ENCODE data around the gene CSNK2A1. TPM values are rescaled to one million over a fixed set of nuclear protein-coding genes. Genes with fewer than 3 reads are reported as not detected.

Gene CSNK2A1
- total and polyA plus RNA-seq, 2 of the 8 experiments (the other 6 are each of a cell fraction or from before 2014, with no cell fraction given) = 117 to 260 TPM

DNA sequence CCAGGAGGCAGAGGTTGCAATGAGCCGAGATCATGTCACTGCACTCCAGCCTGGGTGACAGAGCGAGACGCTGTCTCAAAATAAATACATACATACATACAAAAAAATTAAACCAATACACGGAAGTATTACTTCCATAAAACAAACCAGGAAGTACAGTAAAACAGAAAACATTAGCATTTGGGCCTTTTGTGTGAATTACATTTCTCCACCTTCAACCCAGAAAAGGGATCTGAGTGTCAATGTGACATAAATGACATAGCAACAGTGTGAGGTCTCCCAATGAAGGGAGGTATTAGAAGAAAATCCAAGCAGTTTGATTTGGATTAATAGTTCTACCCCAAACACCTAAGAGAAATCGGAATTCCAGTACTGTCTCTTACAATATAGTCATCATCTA is 10.1 kb downstream of the CSNK2A1 start:
- FAIRE-seq = no peak
- peaks cover 27 to 53% of the 10 kb centered on the region in 2 experiments for H4K20me1 ChIP-seq (replicated peaks in 1 of 2; ENCODE audit: control insufficient read depth in 1 of 2, insufficient read depth in 2 of 2, low read length in 2 of 2)
- WGBS, 2 experiments (ENCODE audit: extremely low coverage in 1 of 2, insufficient coverage in 1 of 2, insufficient read length in 1 of 2, insufficient replicate concordance in 2 of 2, low coverage in 1 of 2, low lambda C conversion rate in 2 of 2, missing lambda C conversion rate in 1 of 2) = 93% methylated on average over 5 of the region's 5 CpGs; no CpG with 5 or more reads in 1 of the 2 experiments
- no peak for TF ChIP-seq SP4 (IDR thresholded peaks at IDR 0.05; ENCODE audit: low read length)
- no peak for TF ChIP-seq RAD21 (IDR thresholded peaks at IDR 0.05 in 1 of 2, conservative IDR thresholded peaks at IDR 0.05 in 1 of 2; ENCODE audit: low read depth in 2 of 2, low read length in 2 of 2)
- no peak for TF ChIP-seq JUND (IDR thresholded peaks at IDR 0.05; ENCODE audit: low read length)
- no peak for TF ChIP-seq NRF1 (IDR thresholded peaks at IDR 0.05; ENCODE audit: low read depth, low read length)
- no peak for TF ChIP-seq TAF7 (optimal IDR thresholded peaks at IDR 0.05; ENCODE audit: borderline replicate concordance, low read depth, low read length)
- TF ChIP-seq EGR1 (IDR thresholded peaks at IDR 0.05; ENCODE audit: borderline replicate concordance, low read depth, low read length) = no peak
- TF ChIP-seq ATF2 (IDR thresholded peaks at IDR 0.05; ENCODE audit: low read length) = no peak
- no peak for TF ChIP-seq POU5F1 (IDR thresholded peaks at IDR 0.05; ENCODE audit: low read depth, low read length)
- TF ChIP-seq CEBPB (IDR thresholded peaks at IDR 0.05; ENCODE audit: low read depth, low read length) = no peak
- TF ChIP-seq SIRT6 (IDR thresholded peaks at IDR 0.05; ENCODE audit: low read length) = no peak
- TF ChIP-seq EZH2 (IDR thresholded peaks at IDR 0.05; ENCODE audit: low read depth, low read length, severe bottlenecking) = no peak
- TF ChIP-seq ASH2L (IDR thresholded peaks at IDR 0.05; ENCODE audit: low read length) = no peak
- no peak for TF ChIP-seq CREB1 (IDR thresholded peaks at IDR 0.05)
- no peak for TF ChIP-seq BACH1 (IDR thresholded peaks at IDR 0.05; ENCODE audit: low read length)

More for the DNA sequence above, 10.1 kb downstream of the CSNK2A1 start:
- no peaks in the 10 kb centered on the region; the same call in 1 of the 2 replicates for H3K79me1 ChIP-seq (ENCODE audit: low read depth, low read length)
- H4K91ac ChIP-seq (replicated peaks; ENCODE audit: insufficient read length, low read length) = no peak overlapping the region
- H3K9me3 ChIP-seq (ENCODE audit: insufficient read depth in 2 of 2, low read depth in 1 of 2, low read length in 1 of 2) = no peaks in the 10 kb centered on the region
- no peak overlapping the region for H2BK15ac ChIP-seq (ENCODE audit: low read length)
- DNase-seq (ENCODE audit: low read depth in 1 of 2, low spot score in 2 of 2) = no peak
- no peak overlapping the region for H3K4me3 ChIP-seq (ENCODE audit: extremely low read depth in 1 of 4, insufficient read depth in 2 of 4, low read depth in 3 of 4, low read length in 4 of 4)
- no peak overlapping the region for H4K5ac ChIP-seq (ENCODE audit: insufficient read length, low read depth, low read length)
- H2BK12ac ChIP-seq (ENCODE audit: low read depth, low read length) = no peak overlapping the region
- no peak overlapping the region for H2BK20ac ChIP-seq (ENCODE audit: low read length)
- ChIA-PET POLR2A (ENCODE audit: partially characterized antibody) (interaction anchor here (1.9 kb wide), 1 partner anchor 10 kb away, joined by 14 read pairs; the partner anchor contains the start of gene CSNK2A1), CTCF (ENCODE audit: partially characterized antibody) (no interaction called here)
- H2BK5ac ChIP-seq (ENCODE audit: low read depth, low read length) = no peak overlapping the region
- no peak overlapping the region for H2BK120ac ChIP-seq (replicated peaks; ENCODE audit: low read depth, low read length)
- no peak overlapping the region for H4K8ac ChIP-seq (ENCODE audit: extremely low read depth, insufficient read depth, low read length)
- H2AK5ac ChIP-seq (ENCODE audit: low read depth, low read length) = no peak overlapping the region
- H3K56ac ChIP-seq (replicated peaks; ENCODE audit: insufficient read length, low read depth, low read length) = no peak overlapping the region
- H3K9ac ChIP-seq (replicated peaks in 1 of 4; ENCODE audit: extremely low read depth in 1 of 4, low read depth in 3 of 4, low read length in 3 of 4) = no peak overlapping the region
- H3K18ac ChIP-seq (ENCODE audit: extremely low read depth, low read length) = no peak overlapping the region
- H3K4ac ChIP-seq (replicated peaks; ENCODE audit: insufficient read length, low read depth, low read length) = no peak overlapping the region
- H2AFZ ChIP-seq (ENCODE audit: low read length) = no peak overlapping the region
- H3K23ac ChIP-seq (ENCODE audit: insufficient read length) = no peak overlapping the region
- peaks cover 63 to 100% of the 10 kb centered on the region in 2 experiments for H3K79me2 ChIP-seq (ENCODE audit: control insufficient read depth in 1 of 2, insufficient read depth in 2 of 2, low read length in 2 of 2)
- H3K23me2 ChIP-seq (ENCODE audit: low read depth, low read length) = no peaks in the 10 kb centered on the region
- H3K36me3 ChIP-seq (ENCODE audit: control insufficient read depth in 2 of 4, insufficient read depth in 4 of 4, low read length in 3 of 4) = peaks cover 0 to 6% (median 0%) of the 10 kb centered on the region in 4 experiments; a peak in 1 of 8 replicates
- H3K27me3 ChIP-seq (replicated peaks in 1 of 4; ENCODE audit: control insufficient read depth in 3 of 4, extremely low read depth in 1 of 4, insufficient read depth in 3 of 4, low read length in 3 of 4) = no peaks in the 10 kb centered on the region
- peaks cover 0 to 4% (median 2%) of the 10 kb centered on the region in 4 experiments; a peak in 3 of 7 replicates for H3K4me1 ChIP-seq (replicated peaks in 1 of 4; ENCODE audit: control insufficient read depth in 3 of 4, insufficient read depth in 4 of 4, low read length in 3 of 4)
- H3K14ac ChIP-seq (ENCODE audit: insufficient read length) = no peak overlapping the region
- H3K27ac ChIP-seq (ENCODE audit: low read depth, low read length) = no peak overlapping the region
- H3K4me2 ChIP-seq (ENCODE audit: insufficient read depth in 1 of 2, low read depth in 2 of 2, low read length in 2 of 2) = no peak overlapping the region

Measured in H1 (cell line).